Activated naive CD8-positive, alpha-beta T cell treated with anti-CD3 and anti-CD28 coated beads, Interleukin-2, amount 10 ng/mL, durations not matched to agents 7 days and 5 days (primary cell): ENCODE measurements around the gene GAPVD1. TPM values are rescaled to one million over a fixed set of nuclear protein-coding genes. Genes with fewer than 3 reads are reported as not detected.
"Not testable (repeated sequence)": the region's sequence is repeated elsewhere in the genome, so short reads cannot be mapped to it uniquely, and the experiment has no call there.

Source experiments
- ATAC-seq: fragments of 150-1000 bp; cut with Tn5 transposase; one replicate; pipeline ENCODE4 v1.10.0; 2021; ENCODE audit warnings: low read depth, moderate library complexity
- POLR2A ChIA-PET: fragments of 350-600 bp; sonication (Branson Sonifier 250); formaldehyde crosslinking; loops from one replicate; lab custom pipeline; 2021; ENCODE audit warnings: antibody characterized with exemption; lab: Charles Lee
- DNase-seq: peaks from one replicate; pipeline ENCODE4 v3.0.0; 2021
- H3K27ac Mint-ChIP-seq: one replicate; pipeline ENCODE4 v1.8.0; 2022; ENCODE audit warnings: mild to moderate bottlenecking, mixed read lengths
- H3K27me3 Mint-ChIP-seq: one replicate; pipeline ENCODE4 v1.8.0; 2022; ENCODE audit warnings: mild to moderate bottlenecking, moderate library complexity, mixed read lengths
- H3K36me3 Mint-ChIP-seq: one replicate; pipeline ENCODE4 v1.8.0; 2021; ENCODE audit warnings: mild to moderate bottlenecking, mixed read lengths
- H3K4me1 Mint-ChIP-seq: one replicate; pipeline ENCODE4 v1.8.0; 2021; ENCODE audit warnings: mixed read lengths
- H3K4me3 Mint-ChIP-seq: one replicate; pipeline ENCODE4 v1.8.0; 2022; ENCODE audit warnings: mild to moderate bottlenecking, moderate library complexity, mixed read lengths
- H3K9me3 Mint-ChIP-seq: one replicate; pipeline ENCODE4 v1.8.0; 2021; ENCODE audit warnings: mixed read lengths
- total RNA-seq, 2 experiments: library from RNA; stranded (reverse); gene quantifications; one replicate each; pipeline ENCODE4 v1.2.3, GENCODE V29; 2021

GAPVD1 gene
- total RNA-seq, 2 experiments from 2014 or later = 57.8 to 58.7 TPM

- Mint-ChIP-seq H3K27me3 (no peaks in the 10 kb centered on the region), H3K27ac (no peak overlapping the region), H3K9me3 (no peaks in the 10 kb centered on the region), H3K36me3 (peaks cover 2% of the 10 kb centered on the region), H3K4me1 (peaks cover 4% of the 10 kb centered on the region), H3K4me3 (no peak overlapping the region)
- POLR2A ChIA-PET = no interaction called here
- ATAC-seq = no peak
- no peak for DNase-seq
Measured at GRCh38 chr9:125293134-125293533, 31.5 kb downstream of the GAPVD1 start.

- POLR2A ChIA-PET = no interaction called here
- no peak for ATAC-seq
- Mint-ChIP-seq H3K36me3 (peaks cover 3% of the 10 kb centered on the region), H3K4me1 (peaks cover 6% of the 10 kb centered on the region), H3K9me3 (no peaks in the 10 kb centered on the region), H3K4me3 (no peak overlapping the region), H3K27ac (no peak overlapping the region), H3K27me3 (no peaks in the 10 kb centered on the region)
- no peak for DNase-seq
Measured at GRCh38 chr9:125295657-125296056, 34.0 kb downstream of the GAPVD1 start.

- Mint-ChIP-seq H3K4me1 (peaks cover 6% of the 10 kb centered on the region), H3K4me3 (no peak overlapping the region), H3K9me3 (no peaks in the 10 kb centered on the region), H3K27me3 (no peaks in the 10 kb centered on the region), H3K27ac (no peak overlapping the region), H3K36me3 (peaks cover 8% of the 10 kb centered on the region)
- POLR2A ChIA-PET = no interaction called here
- no peak for ATAC-seq
- no peak for DNase-seq
Measured at GRCh38 chr9:125296843-125297372, 35.3 kb downstream of the GAPVD1 start.

- Mint-ChIP-seq H3K36me3 (peaks cover 16% of the 10 kb centered on the region), H3K9me3 (no peaks in the 10 kb centered on the region), H3K27ac (no peak overlapping the region), H3K4me3 (no peak overlapping the region), H3K4me1 (peaks cover 6% of the 10 kb centered on the region), H3K27me3 (no peaks in the 10 kb centered on the region)
- DNase-seq = no peak
- ATAC-seq = no peak
- POLR2A ChIA-PET = no interaction called here
Measured at GRCh38 chr9:125297917-125298316, 36.3 kb downstream of the GAPVD1 start.

GRCh38 chr9:125302241-125302640 is 40.6 kb downstream of the GAPVD1 start:
- Mint-ChIP-seq H3K36me3 (peaks cover 27% of the 10 kb centered on the region), H3K27ac (no peak overlapping the region), H3K27me3 (no peaks in the 10 kb centered on the region), H3K4me3 (no peak overlapping the region), H3K4me1 (peaks cover 6% of the 10 kb centered on the region), H3K9me3 (no peaks in the 10 kb centered on the region)
- POLR2A ChIA-PET = no interaction called here
- DNase-seq (no peak), ATAC-seq (no peak)

GRCh38 chr9:125304273-125304672 is 42.6 kb downstream of the GAPVD1 start:
- ATAC-seq = no peak
- Mint-ChIP-seq H3K27me3 (no peaks in the 10 kb centered on the region), H3K36me3 (peaks cover 33% of the 10 kb centered on the region), H3K4me1 (peaks cover 2% of the 10 kb centered on the region), H3K9me3 (no peaks in the 10 kb centered on the region), H3K27ac (no peak overlapping the region), H3K4me3 (no peak overlapping the region)
- POLR2A ChIA-PET = no interaction called here
- DNase-seq = no peak

- Mint-ChIP-seq H3K27ac (no peak overlapping the region), H3K9me3 (peaks cover 1% of the 10 kb centered on the region), H3K27me3 (no peaks in the 10 kb centered on the region), H3K4me1 (no peaks in the 10 kb centered on the region), H3K36me3 (peaks cover 53% of the 10 kb centered on the region), H3K4me3 (no peak overlapping the region)
- POLR2A ChIA-PET = no interaction called here
- DNase-seq (no peak), ATAC-seq (no peak)
Measured at GRCh38 chr9:125312411-125312810, 50.8 kb downstream of the GAPVD1 start.

GRCh38 chr9:125316359-125316758 is 54.7 kb downstream of the GAPVD1 start:
- not testable (repeated sequence) for DNase-seq, H3K27ac Mint-ChIP-seq, H3K9me3 Mint-ChIP-seq, ATAC-seq, H3K27me3 Mint-ChIP-seq, H3K4me3 Mint-ChIP-seq, H3K4me1 Mint-ChIP-seq
- H3K36me3 Mint-ChIP-seq = peaks cover 66% of the 10 kb centered on the region
- POLR2A ChIA-PET = interaction anchor here (0.6 kb wide), 1 partner anchor 473 kb away, joined by 3 read pairs; no protein-coding TSS in a partner anchor

GRCh38 chr9:125317704-125318103 is 56.1 kb downstream of the GAPVD1 start:
- Mint-ChIP-seq H3K4me3 (no peak overlapping the region), H3K36me3 (peaks cover 61% of the 10 kb centered on the region), H3K27ac (no peak overlapping the region), H3K27me3 (no peaks in the 10 kb centered on the region), H3K4me1 (no peaks in the 10 kb centered on the region), H3K9me3 (peaks cover 6% of the 10 kb centered on the region)
- POLR2A ChIA-PET = no interaction called here
- no peak for ATAC-seq
- DNase-seq = no peak

- Mint-ChIP-seq H3K9me3 (peaks cover 5% of the 10 kb centered on the region), H3K4me1 (no peaks in the 10 kb centered on the region), H3K27me3 (no peaks in the 10 kb centered on the region), H3K27ac (no peak overlapping the region), H3K36me3 (peaks cover 43% of the 10 kb centered on the region), H3K4me3 (no peak overlapping the region)
- DNase-seq = no peak
- POLR2A ChIA-PET = no interaction called here
- ATAC-seq = no peak
Measured at GRCh38 chr9:125321496-125321895, 59.9 kb downstream of the GAPVD1 start.

GRCh38 chr9:125323615-125324014 is 62.0 kb downstream of the GAPVD1 start:
- Mint-ChIP-seq H3K27me3 (no peaks in the 10 kb centered on the region), H3K27ac (no peak overlapping the region), H3K36me3 (peaks cover 30% of the 10 kb centered on the region), H3K4me1 (no peaks in the 10 kb centered on the region), H3K4me3 (no peak overlapping the region), H3K9me3 (no peaks in the 10 kb centered on the region)
- DNase-seq = no peak
- no peak for ATAC-seq
- POLR2A ChIA-PET = interaction anchor here (0.7 kb wide), 1 partner anchor 1191 kb away, joined by 3 read pairs; no protein-coding TSS in a partner anchor

GRCh38 chr9:125325826-125326225 is 64.2 kb downstream of the GAPVD1 start:
- no peaks in the 10 kb centered on the region for H3K27me3 Mint-ChIP-seq
- no peak overlapping the region for H3K4me3 Mint-ChIP-seq
- POLR2A ChIA-PET = no interaction called here
- DNase-seq (no peak), ATAC-seq (no peak)
- H3K4me1 Mint-ChIP-seq = no peaks in the 10 kb centered on the region
- H3K36me3 Mint-ChIP-seq = peaks cover 27% of the 10 kb centered on the region
- no peaks in the 10 kb centered on the region for H3K9me3 Mint-ChIP-seq
- H3K27ac Mint-ChIP-seq = no peak overlapping the region

GRCh38 chr9:125329978-125330377 is 68.4 kb downstream of the GAPVD1 start:
- H3K36me3 Mint-ChIP-seq = peaks cover 38% of the 10 kb centered on the region
- no peaks in the 10 kb centered on the region for H3K9me3 Mint-ChIP-seq
- peaks cover 9% of the 10 kb centered on the region for H3K4me1 Mint-ChIP-seq
- ATAC-seq = no peak
- H3K27me3 Mint-ChIP-seq = no peaks in the 10 kb centered on the region
- POLR2A ChIA-PET = interaction anchor here (0.7 kb wide), 2 partner anchors 10 to 501 kb away, joined by 3 read pairs; no protein-coding TSS in a partner anchor
- no peak for DNase-seq
- no peak overlapping the region for H3K4me3 Mint-ChIP-seq
- H3K27ac Mint-ChIP-seq = no peak overlapping the region

GRCh38 chr9:125330587-125330986 is 69.0 kb downstream of the GAPVD1 start:
- H3K9me3 Mint-ChIP-seq = no peaks in the 10 kb centered on the region
- H3K27me3 Mint-ChIP-seq = no peaks in the 10 kb centered on the region
- peaks cover 36% of the 10 kb centered on the region for H3K36me3 Mint-ChIP-seq
- peaks cover 9% of the 10 kb centered on the region for H3K4me1 Mint-ChIP-seq
- no peak for DNase-seq
- no peak for ATAC-seq
- no peak overlapping the region for H3K4me3 Mint-ChIP-seq
- POLR2A ChIA-PET = interaction anchor here (0.7 kb wide), 1 partner anchor 500 kb away, joined by 3 read pairs; no protein-coding TSS in a partner anchor
- no peak overlapping the region for H3K27ac Mint-ChIP-seq
